ENCODE data around the gene PCSK6. TPM values are rescaled to one million over a fixed set of nuclear protein-coding genes. Genes with fewer than 3 reads are reported as not detected.

PCSK6 gene
- polyA plus RNA-seq, 3 donors, result 7.2 to 10.1 (median 7.2) TPM

GRCh38 chr15:101500865-101501551 lies 11.5 kb upstream of the PCSK6 start:
- DNase-seq, result no peak

DNA sequence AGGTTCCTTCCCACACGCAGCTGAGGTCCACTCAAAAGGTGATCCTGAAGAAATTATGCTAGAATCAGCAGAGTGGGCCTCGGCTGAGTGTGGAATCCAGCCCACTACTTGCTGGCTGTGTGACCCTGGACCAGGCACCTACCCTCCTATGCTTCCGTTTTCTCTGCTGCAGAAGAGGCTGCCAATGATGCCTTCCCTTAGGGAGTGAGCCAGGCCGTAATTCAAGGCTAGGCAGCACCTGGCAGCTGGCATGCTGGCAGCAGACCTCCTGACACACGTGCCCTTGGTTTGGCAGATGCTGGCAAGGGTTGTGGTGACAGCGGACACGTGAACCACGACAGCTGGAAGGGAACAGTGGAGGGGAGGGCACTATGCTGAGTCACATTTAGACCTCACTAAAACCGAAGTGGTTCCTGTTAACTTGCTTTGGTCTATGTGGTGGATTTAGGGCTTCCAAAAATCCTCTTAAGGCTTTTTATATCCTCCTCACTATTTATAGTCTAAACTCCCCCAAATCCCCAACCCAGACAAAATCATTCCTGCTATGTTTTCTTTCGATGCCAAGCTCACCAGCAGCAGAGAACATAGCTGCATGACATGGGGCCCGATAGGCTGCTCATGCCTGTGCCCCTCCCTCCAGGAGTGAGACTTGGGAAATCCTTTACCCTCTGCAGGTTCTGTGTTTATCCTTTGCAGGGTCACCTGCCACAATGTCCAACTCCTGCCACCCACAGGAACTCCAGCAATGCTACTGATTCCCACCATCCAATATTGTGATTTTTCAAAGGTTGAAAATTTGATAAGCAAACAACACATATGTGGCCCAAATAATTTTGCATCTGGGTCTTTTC lies 10.6 kb upstream of the PCSK6 start:
- DNase-seq, result no peak

DNA sequence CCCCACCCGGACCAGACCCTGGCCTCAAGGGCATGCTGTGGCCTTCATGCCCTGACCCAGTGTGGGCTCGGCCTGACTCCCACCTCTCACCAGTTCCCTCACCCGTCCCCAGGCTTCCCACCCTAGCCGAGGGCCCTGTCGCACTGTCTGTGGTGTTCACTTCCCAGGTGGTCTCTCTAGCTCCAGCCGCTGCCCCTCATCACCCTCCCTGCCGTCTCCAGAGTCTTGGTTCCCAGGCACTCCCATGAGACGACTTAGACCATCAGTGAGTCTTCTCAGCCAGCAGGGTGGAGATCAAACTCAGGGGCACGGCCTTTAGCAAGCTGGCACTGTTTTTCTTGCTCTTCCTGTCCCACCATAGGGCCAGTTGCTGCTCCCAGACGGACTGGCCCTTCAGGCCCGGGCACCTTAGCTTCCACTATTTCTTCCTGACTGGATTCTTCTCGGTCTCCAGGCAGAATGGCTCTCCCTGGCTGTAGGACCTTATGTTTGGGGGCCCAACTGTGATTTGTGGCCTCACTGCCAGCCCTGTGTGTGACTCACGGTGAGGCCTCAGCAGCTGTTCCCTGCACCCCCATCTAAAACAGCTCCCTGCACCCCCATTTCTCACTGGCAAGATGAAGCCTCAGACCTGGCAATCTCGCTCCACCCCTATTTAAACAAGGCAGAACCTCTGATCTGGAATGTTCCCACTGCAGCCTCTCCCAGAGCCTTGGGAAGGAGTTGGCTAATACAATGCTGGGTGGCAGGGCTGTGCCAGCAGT lies 9.4 kb upstream of the PCSK6 start:
- DNase-seq, result no peak

- DNase-seq, result no peak
Measured at GRCh38 chr15:101498076-101498716, 8.7 kb upstream of the PCSK6 start.

DNA sequence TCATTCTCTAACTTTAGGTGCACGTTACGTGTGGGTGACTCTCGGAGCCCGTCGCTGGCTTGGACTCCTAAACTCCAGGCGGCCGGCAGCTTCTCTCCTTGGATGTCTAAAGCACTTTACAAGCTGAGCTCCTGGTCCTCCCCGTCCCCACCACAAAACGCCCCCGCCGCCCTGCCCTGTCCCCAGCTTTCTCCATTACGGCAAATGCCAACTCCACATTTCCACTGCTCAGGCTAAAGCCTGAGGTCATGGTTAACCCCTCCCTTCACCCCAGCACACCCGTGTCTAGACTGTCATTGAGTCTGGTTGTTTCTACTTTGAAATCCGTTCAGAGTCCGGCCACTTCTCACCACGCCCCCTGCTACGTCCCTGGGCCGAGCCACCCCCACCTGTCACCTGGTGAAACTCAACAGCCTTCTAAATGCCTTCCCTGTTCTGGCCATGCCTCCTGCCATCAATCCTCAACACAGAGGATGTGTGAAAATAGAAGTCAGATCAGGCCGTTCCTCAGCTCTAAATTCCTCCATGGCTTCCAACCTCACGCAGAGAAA lies 8.1 kb upstream of the PCSK6 start:
- DNase-seq, result no peak

DNA sequence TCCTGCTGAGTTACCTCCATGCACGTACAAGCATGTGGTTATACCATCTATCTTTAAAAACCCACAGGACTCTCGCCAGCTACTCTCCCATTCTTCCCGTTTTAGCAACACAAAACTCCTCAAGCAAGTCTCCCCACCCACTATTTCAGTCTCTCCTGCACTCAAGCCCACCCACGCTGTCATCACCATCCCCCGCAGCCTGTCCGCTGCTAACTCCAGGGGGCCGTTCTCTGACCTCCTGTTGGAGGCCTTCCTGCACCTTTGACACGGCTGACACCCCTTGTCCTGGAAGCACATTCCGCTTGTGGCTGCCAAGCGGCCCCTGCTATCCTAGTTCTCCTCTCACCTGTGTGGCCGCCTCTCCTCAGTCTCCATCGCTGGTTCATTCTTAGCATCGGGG lies 7.5 kb upstream of the PCSK6 start:
- no peak for DNase-seq

- no peak for DNase-seq
Measured at GRCh38 chr15:101496198-101496986, 6.9 kb upstream of the PCSK6 start.

- DNase-seq, result no peak
Measured at GRCh38 chr15:101495334-101496197, 6.1 kb upstream of the PCSK6 start.

DNA sequence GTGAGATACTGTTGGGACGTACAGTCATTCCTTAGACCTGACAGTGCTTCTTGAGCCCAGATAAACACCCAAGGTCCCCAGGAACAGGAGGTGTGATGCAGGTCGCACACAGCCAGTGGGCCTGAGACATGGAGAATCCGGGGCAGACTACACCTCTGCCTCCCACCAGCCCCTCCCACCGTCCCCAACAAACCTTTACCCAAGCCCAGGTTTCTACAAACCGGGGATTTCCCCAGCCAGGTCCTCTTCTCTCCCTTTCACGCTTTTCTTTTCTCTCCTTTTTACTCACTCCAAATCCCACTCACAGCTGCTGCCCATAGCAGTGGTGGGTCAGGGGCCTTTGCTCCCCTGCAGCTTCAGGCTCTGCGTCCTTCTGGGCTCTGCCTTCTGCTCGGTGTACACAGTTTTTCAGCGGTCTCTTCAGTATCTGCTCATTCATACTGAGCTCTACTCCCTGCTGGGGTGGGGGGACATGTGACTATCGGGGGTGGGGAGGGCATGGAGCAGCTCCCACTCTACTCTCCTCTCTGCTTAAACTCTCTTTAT lies 4.8 kb upstream of the PCSK6 start:
- DNase-seq, result no peak

- DNase-seq, result no peak
Measured at GRCh38 chr15:101492766-101493692, 3.5 kb upstream of the PCSK6 start.

DNA sequence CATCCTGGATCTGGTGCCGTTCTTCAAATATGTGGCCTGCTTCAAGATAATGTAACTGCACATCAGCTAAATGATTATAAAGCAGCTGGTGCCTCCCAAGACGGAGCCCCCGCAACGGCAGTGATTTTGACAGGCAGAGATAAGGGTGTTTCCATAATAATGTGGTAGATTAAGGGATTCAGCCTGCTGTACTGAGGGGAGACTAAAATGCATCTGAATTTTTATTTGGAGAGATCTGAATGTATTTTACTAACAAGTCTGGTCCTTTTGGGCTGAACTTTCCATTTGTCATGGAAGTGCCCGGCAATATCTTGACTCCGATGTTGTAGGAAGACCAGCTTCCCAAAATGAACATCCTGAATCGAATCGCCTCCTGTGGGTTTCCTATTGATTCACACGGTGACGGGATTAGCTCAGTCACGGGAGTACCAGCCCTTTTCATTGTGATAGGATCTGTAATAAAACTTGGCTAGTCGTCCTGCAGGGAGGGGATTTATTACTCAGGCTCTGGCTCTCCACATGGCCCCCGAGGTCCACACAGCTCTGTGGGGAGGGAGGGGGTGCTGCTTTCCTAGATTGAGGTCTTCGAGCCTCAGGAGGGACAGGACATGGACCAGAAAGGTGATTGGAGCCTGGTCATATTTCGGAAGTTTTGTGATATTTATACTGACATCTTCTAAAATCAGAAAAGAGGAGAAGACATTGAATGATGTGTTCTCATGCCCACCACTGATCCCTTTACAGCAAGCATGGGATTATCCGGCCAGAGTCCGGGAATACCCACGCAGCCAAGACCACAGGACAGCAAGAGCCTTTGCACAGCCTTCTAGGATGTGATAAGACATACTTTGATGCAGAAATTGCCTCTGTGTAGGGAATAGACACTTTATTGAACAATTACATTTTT lies 2.5 kb upstream of the PCSK6 start:
- no peak for DNase-seq

- no peak for DNase-seq
Measured at GRCh38 chr15:101490922-101491733, 1.6 kb upstream of the PCSK6 start.

DNA sequence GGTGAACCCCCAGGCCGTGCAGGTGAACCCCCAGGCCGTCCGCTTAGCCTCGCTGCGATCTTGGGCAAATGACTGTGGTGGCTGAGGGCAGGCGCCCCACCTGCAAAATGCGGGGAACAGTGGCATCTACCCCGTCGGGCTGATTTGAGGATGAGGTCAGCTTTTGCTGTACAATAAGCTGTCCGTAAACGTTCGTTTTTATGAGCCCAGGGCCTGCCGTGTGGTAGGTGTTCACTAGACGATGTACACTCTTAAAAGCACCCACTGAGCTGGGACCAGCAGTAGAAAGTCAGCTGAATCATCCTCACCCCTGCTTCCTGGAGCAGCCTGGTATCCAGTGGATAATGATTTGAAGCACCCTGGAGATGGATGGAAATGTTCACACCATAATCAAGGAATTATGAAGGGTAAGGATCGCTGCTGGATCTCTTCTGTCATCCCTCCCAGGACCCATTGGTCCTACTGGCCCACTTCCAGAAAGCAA lies 943 bp upstream of the PCSK6 start:
- DNase-seq, result no peak

DNA sequence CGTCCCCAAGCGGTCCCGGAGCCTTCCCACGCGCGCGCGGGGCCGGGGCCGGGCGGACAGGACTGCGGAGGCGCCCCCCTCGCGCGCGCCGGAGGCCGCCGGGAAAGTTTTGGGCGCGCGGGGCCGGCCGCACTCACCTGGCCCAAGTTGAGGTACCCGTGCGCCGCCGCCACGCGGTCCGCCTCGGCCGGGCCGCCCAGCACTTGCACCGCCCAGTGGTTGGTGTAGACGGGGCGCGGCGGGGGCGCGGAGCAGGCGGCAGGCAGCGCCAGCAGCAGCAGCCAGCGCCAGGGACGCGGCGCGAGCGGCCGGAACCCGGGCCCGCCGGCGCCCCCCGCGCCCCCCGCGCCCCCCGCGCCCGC lies 289 bp downstream of the PCSK6 start:
- DNase-seq, result no peak

DNA sequence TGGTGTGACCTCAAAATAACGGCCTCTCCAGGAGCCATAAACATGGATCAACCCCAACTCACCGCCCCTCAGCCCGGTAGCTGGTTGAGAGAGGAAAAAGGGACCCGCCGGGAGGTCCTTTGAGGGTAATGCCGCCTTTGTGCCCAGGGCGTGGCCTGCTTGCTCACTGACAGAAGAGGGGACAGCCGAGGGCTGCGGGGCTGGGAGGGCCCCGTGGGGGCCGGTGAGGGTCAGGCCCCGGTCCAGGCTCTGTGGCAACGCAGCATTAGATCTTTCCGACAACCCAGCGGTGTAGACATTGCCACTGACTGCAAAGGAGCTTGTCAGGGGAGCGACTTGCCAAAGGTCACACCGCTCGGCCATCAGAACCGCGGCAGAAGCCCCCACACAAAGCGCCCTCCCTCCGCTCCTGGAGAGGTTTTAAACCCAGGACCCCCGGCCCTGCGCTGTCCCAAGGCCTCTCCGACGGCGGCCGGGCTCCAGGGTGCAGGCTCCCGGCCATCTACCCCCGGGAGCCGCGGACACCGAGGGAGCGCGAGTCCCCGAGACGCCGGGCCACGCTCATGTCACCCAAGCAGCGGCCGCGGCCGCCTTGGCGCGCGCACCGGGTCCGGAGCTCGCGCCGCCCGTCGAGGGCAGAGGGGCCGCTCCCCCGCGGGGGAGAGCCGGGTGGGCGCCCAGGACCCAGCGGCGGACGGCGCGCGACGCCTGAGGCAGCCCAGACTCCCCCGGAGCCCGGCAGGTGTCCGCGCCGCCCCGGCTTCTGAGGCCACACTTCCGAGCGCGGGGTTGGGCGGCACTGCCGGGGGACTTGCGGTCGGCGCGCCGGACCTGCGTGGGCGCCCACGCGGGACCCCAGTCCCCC lies 975 bp downstream of the PCSK6 start:
- no peak for DNase-seq

Data from renal pelvis (tissue), 4 donors.